Measurements from ENCODE around the gene KRT75.
"Not testable (repeated sequence)": the region's sequence is repeated elsewhere in the genome, so short reads cannot be mapped to it uniquely, and the experiment has no call there.

The KRT75 gene

GRCh38 chr12:52415870-52416750, 18.1 kb downstream of the KRT75 start:
- DNase-seq (ENCODE audit: low spot score): no peak

DNA sequence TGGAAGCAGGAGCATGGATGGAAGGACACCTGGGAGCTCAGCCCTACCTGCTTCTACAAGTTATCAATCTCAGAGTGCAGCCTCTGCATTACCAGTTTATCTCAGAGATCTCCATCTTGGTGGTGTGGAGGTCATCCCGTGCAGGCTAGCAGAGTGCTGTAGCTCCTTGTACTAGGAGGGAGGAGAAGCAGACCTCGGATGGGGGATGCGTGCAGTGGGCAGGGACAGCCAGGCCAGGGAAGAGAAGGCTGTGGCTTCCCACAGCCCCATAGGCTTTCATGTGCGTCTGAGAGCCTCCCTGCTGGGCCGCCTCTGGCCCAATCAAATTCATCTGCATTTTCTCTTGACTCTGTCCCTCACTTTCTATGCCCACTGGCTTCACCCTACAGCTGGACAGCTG, 19.2 kb downstream of the KRT75 start:
- no peak for DNase-seq (ENCODE audit: low spot score)

DNA sequence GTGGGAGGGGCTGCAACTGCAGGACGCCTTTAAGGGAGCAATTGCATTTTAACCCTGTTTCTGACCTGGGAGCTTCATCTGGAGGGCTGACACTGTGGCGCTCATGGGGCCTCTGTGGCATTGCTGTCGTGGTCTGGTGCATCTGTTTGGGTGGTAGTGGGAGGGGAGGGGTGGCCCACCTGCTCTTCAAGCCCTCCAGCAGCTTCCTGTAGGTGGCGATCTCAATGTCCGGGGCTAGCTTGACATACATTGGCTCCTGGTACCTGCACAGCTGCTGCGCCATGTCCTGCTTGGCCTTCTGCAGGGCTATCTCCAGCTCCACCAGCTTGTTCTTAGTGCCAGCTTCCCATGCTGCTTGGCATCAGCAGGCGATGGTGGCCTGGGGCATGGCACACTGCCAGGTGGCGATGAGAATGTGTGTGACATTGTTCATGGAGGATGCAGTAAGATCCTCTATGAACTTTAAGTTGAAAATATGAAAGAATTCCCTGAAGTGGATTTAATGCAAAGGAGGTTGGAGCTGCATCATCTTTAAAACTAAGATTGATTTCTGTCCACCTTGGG, 20.3 kb downstream of the KRT75 start:
- DNase-seq (ENCODE audit: low spot score): no peak

- no peak for DNase-seq (ENCODE audit: low spot score)
Observed at GRCh38 chr12:52413202-52413601, 21.0 kb downstream of the KRT75 start.

DNA sequence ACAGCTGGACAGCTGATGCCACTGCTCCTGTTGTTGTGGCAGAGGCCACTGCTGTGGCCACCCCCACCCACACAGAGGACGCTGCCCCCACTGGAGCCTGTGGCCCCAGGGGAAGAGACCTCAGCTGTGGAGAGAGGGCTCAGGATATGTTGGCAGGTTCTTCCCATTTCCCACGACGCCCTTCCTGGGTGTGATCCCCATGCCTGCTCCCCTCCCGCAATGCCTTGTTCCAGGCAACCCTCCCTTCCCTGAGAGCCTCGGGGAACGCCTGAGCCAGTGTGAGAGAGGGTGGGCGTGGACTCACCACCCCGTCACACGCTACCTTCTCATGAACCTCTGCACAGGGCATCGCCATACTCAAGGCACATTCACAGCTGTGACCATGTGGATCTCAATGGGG, 22.4 kb downstream of the KRT75 start:
- DNase-seq (ENCODE audit: low spot score): no peak

- not testable (repeated sequence) for DNase-seq (ENCODE audit: low spot score)
Observed at GRCh38 chr12:52410589-52411248, 23.5 kb downstream of the KRT75 start.

GRCh38 chr12:52407918-52408317, 26.3 kb downstream of the KRT75 start:
- DNase-seq (ENCODE audit: low spot score): no peak

DNA sequence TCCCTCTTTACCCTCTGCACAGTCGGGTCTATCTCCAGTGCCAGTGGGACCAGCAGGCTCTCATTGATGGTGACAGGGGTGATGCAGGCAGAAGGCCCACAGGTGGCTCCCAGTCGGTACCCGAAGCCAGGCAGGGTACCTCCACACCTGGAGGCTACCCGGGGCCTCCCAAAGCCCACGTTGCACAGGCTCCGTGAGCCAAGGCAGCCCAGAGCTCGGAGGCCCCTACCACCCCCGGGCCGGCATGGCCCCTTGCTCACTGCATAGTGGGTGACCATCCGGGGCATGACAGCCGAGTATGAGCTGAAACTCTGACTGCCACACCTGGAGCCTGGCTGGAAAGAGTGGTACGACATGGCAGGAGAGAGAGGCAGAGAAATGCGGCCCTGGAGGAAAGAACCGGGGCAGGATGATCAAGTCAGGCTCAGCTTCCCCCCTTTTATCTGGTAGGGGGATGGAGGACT, 28.2 kb downstream of the KRT75 start, which contains the start of gene KRT82:
KRT82 (minus strand) TSS at position 414 of the 464 bp plus-strand sequence; CDS start at position 356, 58 bp downstream.
- DNase-seq (ENCODE audit: low spot score): no peak

- DNase-seq (ENCODE audit: low spot score): no peak
Observed at GRCh38 chr12:52404951-52405350, 29.2 kb downstream of the KRT75 start.

GRCh38 chr12:52403561-52403960, 30.6 kb downstream of the KRT75 start:
- no peak for DNase-seq (ENCODE audit: low spot score)

DNA sequence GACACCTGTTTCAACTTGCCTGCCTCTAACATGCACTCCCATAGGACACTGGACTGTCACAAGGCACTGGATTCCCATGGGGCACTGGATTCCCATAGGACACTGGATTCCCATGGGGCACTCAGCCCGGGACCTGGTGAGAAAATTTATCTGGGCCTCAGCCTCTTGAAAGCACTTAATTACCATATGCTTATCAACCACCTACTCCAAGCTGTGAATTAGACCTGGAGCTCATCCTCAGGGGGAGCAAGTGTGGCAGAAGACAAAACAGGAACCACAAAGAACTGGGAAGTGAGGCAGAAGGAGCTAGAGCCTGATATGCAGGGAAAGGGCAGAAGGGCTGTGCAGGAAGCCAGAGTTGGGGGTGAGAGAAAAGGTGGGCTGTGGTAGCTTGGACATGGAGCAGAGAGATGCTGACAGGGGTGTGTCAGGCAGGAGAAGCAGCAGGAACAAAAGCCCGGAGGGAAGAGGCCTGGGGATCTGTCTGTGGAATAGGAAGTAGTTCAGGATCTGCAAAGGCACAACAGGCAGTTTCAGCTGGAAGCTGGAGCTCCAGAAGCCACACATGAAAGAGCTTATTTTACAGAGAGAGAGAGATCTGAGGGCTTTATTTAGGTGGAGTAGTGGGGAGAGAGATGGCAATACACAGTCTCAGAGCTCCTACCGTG, 31.2 kb downstream of the KRT75 start:
- no peak for DNase-seq (ENCODE audit: low spot score)

DNA sequence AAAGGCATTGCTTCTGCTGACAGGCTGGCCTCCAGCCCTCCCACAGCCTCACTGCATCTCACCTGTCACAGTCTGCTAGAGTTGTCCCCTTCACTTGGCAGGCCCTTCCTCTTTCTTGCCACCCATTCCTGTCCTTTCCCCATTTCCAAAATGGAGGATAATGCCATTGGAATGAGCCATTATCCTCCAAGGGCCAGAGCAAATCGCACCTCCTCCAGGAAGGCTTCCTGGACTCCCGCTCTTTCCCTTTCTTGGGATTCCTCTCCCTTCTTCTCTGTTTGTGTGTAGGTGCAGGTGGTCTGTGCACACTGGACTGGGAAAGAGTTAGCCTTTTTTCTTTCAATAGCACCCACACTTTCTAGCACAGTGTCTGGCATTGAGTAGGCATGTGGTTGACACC, 31.8 kb downstream of the KRT75 start:
- no peak for DNase-seq (ENCODE audit: low spot score)

GRCh38 chr12:52401926-52402325, 32.2 kb downstream of the KRT75 start:
- no peak for DNase-seq (ENCODE audit: low spot score)

DNA sequence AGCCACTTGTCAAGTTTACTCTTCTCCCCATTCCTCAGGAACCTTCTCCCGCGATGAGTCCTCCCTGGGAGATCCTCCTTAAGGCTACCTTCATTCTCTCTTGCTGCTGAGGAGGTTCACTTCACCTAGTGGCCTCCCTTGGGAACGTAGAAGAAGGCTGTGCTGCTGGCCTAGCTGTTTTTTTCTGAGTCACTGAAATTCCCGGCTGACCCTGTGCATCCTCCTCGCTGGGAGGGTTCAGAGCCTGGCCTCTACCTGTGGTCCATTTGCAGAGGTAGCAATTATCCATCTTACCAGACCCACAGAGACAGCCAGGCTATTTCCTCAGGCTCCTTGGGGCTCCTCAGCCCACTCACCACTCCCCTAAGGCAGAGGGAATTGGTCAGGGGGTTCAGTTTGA, 32.6 kb downstream of the KRT75 start:
- DNase-seq (ENCODE audit: low spot score): no peak

GRCh38 chr12:52400906-52401305, 33.3 kb downstream of the KRT75 start:
- no peak for DNase-seq (ENCODE audit: low spot score)

GRCh38 chr12:52399756-52400155, 34.4 kb downstream of the KRT75 start:
- DNase-seq (ENCODE audit: low spot score): no peak

GRCh38 chr12:52398176-52398575, 36.0 kb downstream of the KRT75 start:
- no peak for DNase-seq (ENCODE audit: low spot score)

GRCh38 chr12:52396656-52397055, 37.5 kb downstream of the KRT75 start:
- no peak for DNase-seq (ENCODE audit: low spot score)

GRCh38 chr12:52395761-52396434, 38.3 kb downstream of the KRT75 start:
- no peak for DNase-seq (ENCODE audit: low spot score)

- no peak for DNase-seq (ENCODE audit: low spot score)
Observed at GRCh38 chr12:52394836-52395405, 39.2 kb downstream of the KRT75 start.

DNA sequence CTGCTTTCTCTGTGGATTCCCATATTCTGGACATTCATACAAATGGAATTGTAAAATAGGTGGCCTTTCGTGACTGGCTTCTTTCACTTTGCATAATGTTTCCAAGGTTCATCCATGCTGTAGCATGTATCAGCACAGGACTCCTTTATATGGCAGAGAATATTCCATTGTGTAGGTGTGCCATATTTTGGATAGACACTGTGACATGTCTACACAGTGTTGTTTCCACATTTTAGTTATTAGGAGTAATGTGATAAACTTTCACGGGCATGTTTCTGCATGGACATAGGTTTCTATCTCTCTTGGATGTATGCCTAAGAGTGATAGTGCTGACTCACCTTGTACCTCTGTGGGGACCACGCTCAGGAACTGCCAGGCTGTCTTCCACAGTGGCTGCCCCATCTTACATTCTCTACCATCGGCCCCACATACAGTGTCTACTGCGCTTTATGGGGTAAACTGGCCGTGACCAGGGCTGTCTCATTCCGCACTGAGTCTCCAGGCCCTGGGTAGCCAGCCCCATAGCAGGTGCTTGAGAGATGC, 41.6 kb downstream of the KRT75 start:
- DNase-seq (ENCODE audit: low spot score): no peak

All from Ammon's horn (tissue), 1 donor.